Prostate gland (tissue), 2 donors: Measurements from ENCODE around the gene CALML3. TPM values are rescaled to one million over a fixed set of nuclear protein-coding genes. Genes with fewer than 3 reads are reported as not detected.

ENCODE experiments used
- DNase-seq: peaks from one replicate; pipeline ENCODE4 v3.0.0-alpha.2; 2019; ENCODE audit warnings: low spot score
- H3K27ac ChIP-seq, 2 donors: fragments of 200-600 bp; sonication (generic); 2 replicates each; pipeline ENCODE4 v1.5.1; 2017 to 2019
- H3K27me3 ChIP-seq: fragments of 200-600 bp; sonication (generic); replicated peaks from 2 replicates; pipeline ENCODE4 v1.5.1; 2019; ENCODE audit not compliant: insufficient read depth
- H3K36me3 ChIP-seq, 2 donors: fragments of 200-600 bp; sonication (generic); 1 replicate in 1 of 2; 2 replicates in 1 of 2; pipeline versions ENCODE4 v1.5.1 to v1.8.1; 2017 to 2019
- H3K4me1 ChIP-seq: fragments of 200-600 bp; sonication (generic); replicated peaks from 2 replicates; pipeline ENCODE4 v1.5.1; 2019
- H3K4me3 ChIP-seq, 2 donors: fragments of 200-600 bp; sonication (generic); 2 replicates each; pipeline ENCODE4 v1.5.1; 2017 to 2019
- H3K9me3 ChIP-seq: fragments of 200-600 bp; sonication (generic); 2 replicates; pipeline ENCODE4 v1.5.1; 2017
- POLR2A ChIP-seq: fragments of 450-650 bp; IDR thresholded peaks from one replicate; pipeline ENCODE4 v1.6.1; 2016; ENCODE audit warnings: antibody characterized with exemption, mild to moderate bottlenecking
- POLR2AphosphoS5 ChIP-seq: sonication (generic); formaldehyde crosslinking; IDR thresholded peaks from one replicate; pipeline ENCODE4 v1.6.1; 2017; ENCODE audit warnings: antibody characterized with exemption
- WGBS: methylation state at CpG from one replicate; pipeline ENCODE4 v1.1.5; 2018; 5-methylcytosine and 5-hydroxymethylcytosine counted together
- intact Hi-C: fragments of 100-400 bp; cut with DNase I; formaldehyde crosslinking; loops from one replicate; pipeline ENCODE4 v1.14.2; 2022
- total RNA-seq, 2 donors: library from RNA; depleted of rRNA; stranded (reverse); fragments of >200 nt; gene quantifications; one replicate each; pipeline ENCODE4 v1.1.0, GENCODE V29; 2016
- TF ChIP-seq, protein P1 (sequence below), 4 experiments: fragments of 200-600 bp in 2 of 4; fragments of 450-650 bp in 2 of 4; sonication (generic) in 2 of 4; IDR thresholded peaks; 1 replicate in 3 of 4; 2 replicates in 1 of 4; pipeline ENCODE4 v1.5.1; 2016 to 2019; ENCODE audit warnings: antibody characterized with exemption in 4 of 4, mild to moderate bottlenecking in 2 of 4, moderate library complexity in 2 of 4

The CALML3 gene
- total RNA-seq, 2 donors from 2014 or later, result 1.6 to 8.0 TPM

DNA sequence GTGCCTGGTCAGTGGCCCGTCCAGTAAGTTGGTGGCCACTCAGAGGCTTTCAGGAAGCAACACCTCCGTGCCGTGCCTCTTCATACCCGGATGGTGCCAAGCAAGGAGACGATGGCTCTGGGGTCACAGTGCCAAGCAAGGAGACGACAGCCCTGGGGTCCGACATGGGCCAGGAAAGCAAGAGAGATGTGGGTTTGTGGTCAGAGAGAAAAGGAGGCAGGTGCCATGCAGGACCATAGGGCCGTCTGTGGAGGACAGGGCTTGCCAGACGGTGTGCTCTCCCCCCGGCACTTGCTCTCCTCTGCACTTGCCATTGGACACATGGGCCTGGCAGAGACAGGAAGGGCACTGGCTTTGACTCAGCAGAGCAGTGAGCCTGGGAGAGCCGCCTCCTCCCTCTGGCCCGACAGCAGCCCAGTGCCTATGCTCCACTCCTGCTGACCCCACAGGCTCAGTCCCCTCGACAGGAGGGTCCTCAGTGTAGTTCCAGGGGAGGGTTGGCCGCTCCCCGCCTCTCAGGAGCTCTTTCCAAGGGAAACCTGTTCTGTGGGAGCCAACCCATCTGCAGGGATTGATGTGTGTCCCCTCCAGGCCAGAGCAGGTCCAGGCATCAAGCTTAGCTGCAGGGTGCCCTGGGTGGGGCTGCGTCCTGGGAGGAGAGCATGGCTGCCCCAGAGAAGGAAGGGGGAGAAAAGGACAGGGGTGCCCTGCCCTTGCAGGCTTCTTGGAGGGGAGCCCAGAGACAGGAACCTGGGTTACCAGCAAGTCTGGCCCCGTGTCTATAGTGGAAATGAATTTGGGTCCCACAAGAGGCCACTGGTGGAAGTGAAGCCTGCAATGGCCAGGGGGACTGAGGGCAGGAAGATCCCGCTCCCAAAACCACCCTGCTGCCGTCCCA lies 17.8 kb upstream of the CALML3 start:
- Histone ChIP-seq H3K4me1 (peaks cover 17% of the 10 kb centered on the region), H3K9me3 (no peaks in the 10 kb centered on the region), H3K27me3 (no peaks in the 10 kb centered on the region), H3K27ac (no peak overlapping the region), H3K36me3 (no peaks in the 10 kb centered on the region), H3K4me3 (no peak overlapping the region)
- DNase-seq, result no peak
- intact Hi-C loops, result no loop called here
- TF ChIP-seq POLR2AphosphoS5, result no peak
- TF ChIP-seq POLR2A, result no peak
- TF ChIP-seq, protein P1, sequence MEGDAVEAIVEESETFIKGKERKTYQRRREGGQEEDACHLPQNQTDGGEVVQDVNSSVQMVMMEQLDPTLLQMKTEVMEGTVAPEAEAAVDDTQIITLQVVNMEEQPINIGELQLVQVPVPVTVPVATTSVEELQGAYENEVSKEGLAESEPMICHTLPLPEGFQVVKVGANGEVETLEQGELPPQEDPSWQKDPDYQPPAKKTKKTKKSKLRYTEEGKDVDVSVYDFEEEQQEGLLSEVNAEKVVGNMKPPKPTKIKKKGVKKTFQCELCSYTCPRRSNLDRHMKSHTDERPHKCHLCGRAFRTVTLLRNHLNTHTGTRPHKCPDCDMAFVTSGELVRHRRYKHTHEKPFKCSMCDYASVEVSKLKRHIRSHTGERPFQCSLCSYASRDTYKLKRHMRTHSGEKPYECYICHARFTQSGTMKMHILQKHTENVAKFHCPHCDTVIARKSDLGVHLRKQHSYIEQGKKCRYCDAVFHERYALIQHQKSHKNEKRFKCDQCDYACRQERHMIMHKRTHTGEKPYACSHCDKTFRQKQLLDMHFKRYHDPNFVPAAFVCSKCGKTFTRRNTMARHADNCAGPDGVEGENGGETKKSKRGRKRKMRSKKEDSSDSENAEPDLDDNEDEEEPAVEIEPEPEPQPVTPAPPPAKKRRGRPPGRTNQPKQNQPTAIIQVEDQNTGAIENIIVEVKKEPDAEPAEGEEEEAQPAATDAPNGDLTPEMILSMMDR (IDR thresholded peaks at IDR 0.05), result no peak
- WGBS, result 86% methylated on average over 19 of the region's 19 CpGs

DNA sequence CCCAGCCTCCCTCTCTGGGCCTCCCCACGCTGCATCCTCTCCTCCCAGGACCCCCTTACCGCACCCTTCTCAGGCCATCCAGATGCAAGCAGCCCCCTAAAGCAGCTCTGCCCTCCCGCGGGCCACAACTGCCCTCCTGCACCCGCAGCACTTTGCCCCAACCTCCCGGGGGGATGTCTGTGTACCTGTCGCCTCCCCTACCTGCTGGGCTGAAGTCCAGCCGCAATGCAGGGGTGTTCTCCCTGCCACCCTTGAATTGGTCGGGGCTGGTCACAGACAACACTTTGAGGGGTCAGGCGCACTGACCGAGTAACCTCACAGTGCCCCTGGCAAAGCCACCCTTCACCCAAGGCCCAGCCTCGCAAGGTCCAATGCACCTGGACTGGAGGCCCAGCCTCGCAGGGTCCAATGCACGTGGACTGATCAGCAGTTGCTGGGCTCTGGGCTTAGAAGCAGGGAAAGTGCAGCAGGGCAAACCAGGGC lies 17.1 kb upstream of the CALML3 start:
- Histone ChIP-seq H3K4me3 (no peak overlapping the region), H3K27me3 (no peaks in the 10 kb centered on the region), H3K27ac (no peak overlapping the region), H3K4me1 (peaks cover 13% of the 10 kb centered on the region), H3K9me3 (no peaks in the 10 kb centered on the region), H3K36me3 (no peaks in the 10 kb centered on the region)
- DNase-seq, result no peak
- 89% methylated on average over 14 of the region's 14 CpGs for WGBS
- TF ChIP-seq POLR2A (no peak), POLR2AphosphoS5 (no peak)
- TF ChIP-seq, protein P1 (IDR thresholded peaks at IDR 0.05), result no peak
- intact Hi-C loops, result no loop called here

DNA sequence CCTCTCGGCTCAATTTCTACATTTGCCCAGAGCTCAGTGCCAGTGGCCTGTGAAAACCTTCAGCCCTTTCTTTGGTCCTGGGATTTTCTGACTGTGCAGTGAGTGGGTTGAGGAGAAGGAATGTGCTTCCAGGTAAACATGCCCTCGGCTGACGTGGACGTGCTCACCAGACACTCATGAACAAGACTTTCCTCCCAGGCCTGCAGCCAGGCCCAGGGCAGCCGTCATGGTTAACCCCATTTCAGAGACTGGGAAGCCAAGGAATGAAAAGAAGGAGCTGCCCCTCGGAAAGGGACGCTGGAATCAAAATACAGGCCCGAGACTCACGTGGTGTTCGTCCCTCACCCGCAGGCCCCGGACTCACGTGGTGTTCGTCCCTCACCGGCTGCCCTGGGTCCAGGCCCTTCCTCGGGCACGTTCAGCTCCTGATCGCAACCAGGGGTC lies 16.6 kb upstream of the CALML3 start:
- 91% methylated on average over 18 of the region's 18 CpGs for WGBS
- intact Hi-C loops, result no loop called here
- Histone ChIP-seq H3K4me1 (peaks cover 8% of the 10 kb centered on the region), H3K27ac (no peak overlapping the region), H3K27me3 (no peaks in the 10 kb centered on the region), H3K9me3 (no peaks in the 10 kb centered on the region), H3K4me3 (no peak overlapping the region), H3K36me3 (no peaks in the 10 kb centered on the region)
- TF ChIP-seq POLR2AphosphoS5, result no peak
- no peak for TF ChIP-seq POLR2A
- TF ChIP-seq, protein P1 (IDR thresholded peaks at IDR 0.05), result no peak
- no peak for DNase-seq

DNA sequence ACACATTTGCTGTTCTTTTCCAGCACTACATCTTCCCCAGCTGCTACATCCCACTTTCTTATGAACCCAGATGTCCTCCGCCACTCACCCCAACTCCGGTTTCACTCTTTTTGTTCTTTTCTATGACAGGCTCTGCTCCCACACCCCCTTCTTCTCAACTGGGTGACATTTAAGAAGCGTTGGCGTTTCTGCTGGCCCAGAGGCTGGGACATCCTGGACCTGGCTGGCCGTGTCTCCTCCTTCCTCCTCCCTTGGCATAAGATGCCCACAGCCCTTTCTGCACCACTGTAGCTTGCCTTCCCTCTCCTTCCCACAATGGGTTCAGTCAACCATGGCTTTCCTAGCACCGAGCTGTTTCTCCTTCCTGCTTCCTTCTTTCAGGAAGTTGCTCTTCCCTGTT lies 16.0 kb upstream of the CALML3 start:
- TF ChIP-seq POLR2A (no peak), POLR2AphosphoS5 (no peak)
- TF ChIP-seq, protein P1 (IDR thresholded peaks at IDR 0.05), result no peak
- 87% methylated on average over 6 of the region's 6 CpGs for WGBS
- Histone ChIP-seq H3K27me3 (no peaks in the 10 kb centered on the region), H3K36me3 (no peaks in the 10 kb centered on the region), H3K27ac (no peak overlapping the region), H3K4me1 (peaks cover 6% of the 10 kb centered on the region), H3K9me3 (no peaks in the 10 kb centered on the region), H3K4me3 (no peak overlapping the region)
- intact Hi-C loops, result no loop called here
- DNase-seq, result no peak

DNA sequence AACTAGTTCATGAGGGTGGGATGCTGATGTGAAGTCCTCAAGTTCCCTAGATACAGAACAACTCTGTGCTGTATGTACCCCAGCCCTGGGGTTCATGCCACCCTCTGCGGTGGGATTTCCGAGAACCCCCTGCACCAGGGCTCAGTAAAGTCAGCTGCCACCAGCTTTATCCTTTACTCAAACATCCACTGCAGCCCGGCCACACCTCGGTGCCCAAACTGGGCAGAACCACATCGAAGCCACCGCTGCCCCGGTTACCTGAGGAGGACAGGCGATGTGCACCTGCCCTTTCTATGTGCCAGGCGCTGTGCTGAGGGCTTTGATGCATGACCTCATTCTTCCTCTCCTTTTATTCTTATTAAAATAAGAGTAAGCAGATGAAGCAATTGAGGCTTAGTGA lies 15.5 kb upstream of the CALML3 start:
- Histone ChIP-seq H3K4me3 (no peak overlapping the region), H3K27ac (no peak overlapping the region), H3K4me1 (peaks cover 2% of the 10 kb centered on the region), H3K36me3 (no peaks in the 10 kb centered on the region), H3K27me3 (no peaks in the 10 kb centered on the region), H3K9me3 (no peaks in the 10 kb centered on the region)
- no peak for DNase-seq
- 92% methylated on average over 9 of the region's 9 CpGs for WGBS
- intact Hi-C loops, result no loop called here
- TF ChIP-seq, protein P1 (IDR thresholded peaks at IDR 0.05), result no peak
- no peak for TF ChIP-seq POLR2AphosphoS5
- no peak for TF ChIP-seq POLR2A
